OCI-LY7 (cell line): ENCODE measurements around the gene RPL39L. TPM values are rescaled to one million over a fixed set of nuclear protein-coding genes. Genes with fewer than 3 reads are reported as not detected.
"Not testable (repeated sequence)": the region's sequence is repeated elsewhere in the genome, so short reads cannot be mapped to it uniquely, and the experiment has no call there.

ENCODE experiments used
- BruUV-seq: library from RNA; stranded (reverse); fragments of 400-500 nt; replicated peaks from 2 replicates; lab custom pipeline; 2021; lab: Mats Ljungman, UMichigan
- CTCF ChIA-PET: fragments of 300-600 bp; sonication (Branson Sonifier 250); formaldehyde crosslinking; loops from one replicate; lab custom pipeline; 2022; ENCODE audit warnings: antibody characterized with exemption; ENCODE audit not compliant: unreplicated experiment; lab: Charles Lee
- POLR2A ChIA-PET: fragments of 300-600 bp; sonication (Branson Sonifier 250); formaldehyde crosslinking; loops from one replicate; lab custom pipeline; 2022; ENCODE audit warnings: antibody characterized with exemption; lab: Charles Lee
- DNase-seq: peaks from one replicate; pipeline ENCODE4 v3.0.0-alpha.2; 2015; ENCODE audit warnings: low spot score
- H2AFZ ChIP-seq: fragments of 200-600 bp; sonication (generic), shearing (Covaris generic); 2 replicates; pipeline ENCODE4 v1.6.1; 2014; ENCODE audit warnings: mild to moderate bottlenecking, antibody characterized with exemption, low read length, moderate library complexity
- H3K27ac ChIP-seq: fragments of 200-600 bp; sonication (generic); 2 replicates; pipeline ENCODE4 v1.5.1; 2014; ENCODE audit warnings: mixed run types, low read depth, mild to moderate bottlenecking, moderate library complexity, low read length, inconsistent platforms; ENCODE audit not compliant: poor library complexity, severe bottlenecking
- H3K36me3 ChIP-seq: fragments of 200-600 bp; sonication (generic); 2 replicates; pipeline ENCODE4 v1.6.1; 2014; ENCODE audit warnings: mild to moderate bottlenecking, antibody characterized with exemption, low read length, moderate library complexity, mixed read lengths; ENCODE audit not compliant: insufficient read depth
- H3K4me1 ChIP-seq: fragments of 200-600 bp; sonication (generic); 2 replicates; pipeline ENCODE4 v1.5.1; 2014; ENCODE audit warnings: mild to moderate bottlenecking, low read length; ENCODE audit not compliant: insufficient read depth, poor library complexity, severe bottlenecking
- H3K4me2 ChIP-seq: fragments of 200-600 bp; sonication (generic); 2 replicates; pipeline ENCODE4 v1.6.1; 2014; ENCODE audit warnings: mild to moderate bottlenecking, low read length
- H3K4me3 ChIP-seq: fragments of 200-600 bp; sonication (generic); 2 replicates; pipeline ENCODE4 v1.5.1; 2014; ENCODE audit warnings: mild to moderate bottlenecking, low read depth, low read length; ENCODE audit not compliant: poor library complexity, severe bottlenecking
- H3K79me2 ChIP-seq: fragments of 200-600 bp; sonication (generic); 2 replicates; pipeline ENCODE4 v1.6.1; 2016; ENCODE audit warnings: low read depth, mild to moderate bottlenecking, low read length, moderate library complexity, mixed read lengths; ENCODE audit not compliant: insufficient read depth
- H3K9me2 ChIP-seq: fragments of 200-600 bp; sonication (generic); 2 replicates; pipeline ENCODE4 v1.6.1; 2016; ENCODE audit warnings: mild to moderate bottlenecking, low read length, mixed read lengths; ENCODE audit not compliant: insufficient read depth
- H3K9me3 ChIP-seq: fragments of 200-600 bp; sonication (generic); 2 replicates; pipeline ENCODE4 v1.6.1; 2014; ENCODE audit warnings: mild to moderate bottlenecking, mixed run types, low read length, mixed read lengths
- H4K20me1 ChIP-seq: fragments of 200-600 bp; sonication (generic); 2 replicates; pipeline ENCODE4 v1.6.1; 2014; ENCODE audit warnings: mild to moderate bottlenecking, antibody characterized with exemption, low read length, moderate library complexity, mixed read lengths; ENCODE audit not compliant: insufficient read depth
- EZH2phosphoT487 ChIP-seq: fragments of 200-600 bp; sonication (generic); IDR thresholded peaks from 2 replicates; pipeline ENCODE4 v1.6.1; 2018; ENCODE audit warnings: low read depth, borderline replicate concordance, mild to moderate bottlenecking, mixed run types, antibody characterized with exemption, low read length, moderate library complexity, mixed read lengths
- intact Hi-C: fragments of 100-400 bp; cut with micrococcal nuclease; formaldehyde crosslinking; loops from one replicate; pipeline ENCODE4 v1.10.0; 2022; ENCODE audit not compliant: unreplicated experiment
- total RNA-seq, 2 experiments: library from RNA; depleted of rRNA in 1 of 2; stranded (reverse); fragments of >200 nt in 1 of 2; shearing (Covaris generic) in 1 of 2; gene quantifications; 2 replicates each; pipeline ENCODE4 v1.2.3, GENCODE V29; 2014 to 2022
- TF ChIP-seq, protein P1 (sequence below): fragments of 200-600 bp; sonication (generic); conservative IDR thresholded peaks from 2 replicates; pipeline ENCODE4 v1.5.1; 2014; ENCODE audit warnings: mild to moderate bottlenecking, antibody characterized with exemption, low read length, moderate library complexity, mixed read lengths

Gene RPL39L
- total RNA-seq, 2 experiments from 2014 or later: 46.5 to 79.2 TPM

DNA sequence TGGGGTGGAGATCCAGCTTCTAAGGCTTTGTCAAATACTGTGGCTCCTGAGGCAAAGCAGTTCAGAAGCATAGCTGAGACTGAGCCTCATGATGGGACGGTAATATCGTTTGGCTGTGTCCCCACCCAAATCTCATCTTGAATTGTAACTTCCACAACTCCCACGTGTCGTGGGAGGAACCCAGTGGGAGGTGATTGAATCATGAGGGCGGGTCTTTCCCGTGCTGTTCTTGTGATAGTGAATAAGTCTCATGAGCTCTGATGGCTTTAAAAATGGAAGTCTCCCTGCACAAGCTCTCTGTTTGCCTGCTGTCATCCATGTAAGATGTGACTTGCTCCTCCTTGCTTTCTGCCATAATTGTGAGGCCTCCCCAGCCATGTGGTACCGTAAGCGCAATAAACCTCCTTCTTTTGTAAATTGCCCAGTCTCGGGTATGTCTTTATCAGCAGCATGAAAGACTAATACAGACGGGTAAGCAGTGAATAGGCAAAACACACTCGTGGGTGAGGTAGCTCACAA lies 4.1 kb downstream of the RPL39L start:
- CTCF ChIA-PET, H3K4me3 ChIP-seq, H2AFZ ChIP-seq, H3K9me2 ChIP-seq, H4K20me1 ChIP-seq, H3K4me2 ChIP-seq, BruUV-seq, DNase-seq, H3K27ac ChIP-seq: not testable (repeated sequence)
- H3K4me1 ChIP-seq: peaks cover 26% of the 10 kb centered on the region
- POLR2A ChIA-PET: interaction anchor here (0.5 to 1.1 kb wide), 3 partner anchors 16 to 71 kb away, joined by 3 read pairs; no protein-coding TSS in a partner anchor
- H3K79me2 ChIP-seq: peaks cover 14% of the 10 kb centered on the region; the same call in 1 of the 2 replicates
- peaks cover 59% of the 10 kb centered on the region for H3K36me3 ChIP-seq
- H3K9me3 ChIP-seq: peaks cover 26% of the 10 kb centered on the region
- intact Hi-C loops: loop anchor here (5.0 kb wide), 2 partner anchors 108 to 123 kb away; no protein-coding TSS in a partner anchor

GRCh38 chr3:187133181-187133580 lies 6.1 kb downstream of the RPL39L start:
- POLR2A ChIA-PET: interaction anchor here (0.7 kb wide), 1 partner anchor 31 kb away, joined by 4 read pairs; no protein-coding TSS in a partner anchor
- BruUV-seq, H3K9me2 ChIP-seq, H3K79me2 ChIP-seq, intact Hi-C loops, DNase-seq, CTCF ChIA-PET, H3K4me3 ChIP-seq, H4K20me1 ChIP-seq, H3K4me2 ChIP-seq, H3K27ac ChIP-seq, H2AFZ ChIP-seq: not testable (repeated sequence)
- Histone ChIP-seq H3K9me3 (peaks cover 37% of the 10 kb centered on the region), H3K4me1 (peaks cover 20% of the 10 kb centered on the region), H3K36me3 (peaks cover 79% of the 10 kb centered on the region)

DNA sequence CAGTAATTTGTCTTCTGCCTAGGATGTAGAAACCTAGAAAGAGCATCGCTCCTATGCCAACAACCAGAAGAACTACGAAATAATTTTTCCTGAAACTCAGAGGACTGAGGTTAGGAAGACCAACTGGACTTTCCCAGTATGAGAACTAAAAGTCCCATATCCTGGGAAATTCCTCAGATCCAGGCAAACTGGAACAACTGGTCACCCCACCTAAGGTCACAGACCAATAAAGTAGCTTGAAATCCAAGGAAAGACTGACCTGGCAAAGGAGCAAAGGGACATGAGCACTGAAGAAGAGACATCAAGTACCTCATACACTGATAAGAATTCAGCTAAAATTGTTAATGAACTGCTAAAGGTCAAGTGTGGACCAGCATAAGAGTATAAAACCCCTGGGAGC lies 6.6 kb downstream of the RPL39L start:
- Histone ChIP-seq H2AFZ (no peak overlapping the region), H3K4me2 (no peak overlapping the region), H3K36me3 (peaks cover 82% of the 10 kb centered on the region), H4K20me1 (no peaks in the 10 kb centered on the region), H3K79me2 (peaks cover 8% of the 10 kb centered on the region; the same call in 1 of the 2 replicates), H3K9me2 (no peaks in the 10 kb centered on the region), H3K9me3 (peaks cover 43% of the 10 kb centered on the region), H3K4me1 (peaks cover 14% of the 10 kb centered on the region), H3K27ac (no peak overlapping the region), H3K4me3 (no peak overlapping the region)
- ChIA-PET POLR2A (no interaction called here), CTCF (no interaction called here)
- intact Hi-C loops: no loop called here
- BruUV-seq: no TSS peak
- no peak for DNase-seq
- TF ChIP-seq, protein P1, sequence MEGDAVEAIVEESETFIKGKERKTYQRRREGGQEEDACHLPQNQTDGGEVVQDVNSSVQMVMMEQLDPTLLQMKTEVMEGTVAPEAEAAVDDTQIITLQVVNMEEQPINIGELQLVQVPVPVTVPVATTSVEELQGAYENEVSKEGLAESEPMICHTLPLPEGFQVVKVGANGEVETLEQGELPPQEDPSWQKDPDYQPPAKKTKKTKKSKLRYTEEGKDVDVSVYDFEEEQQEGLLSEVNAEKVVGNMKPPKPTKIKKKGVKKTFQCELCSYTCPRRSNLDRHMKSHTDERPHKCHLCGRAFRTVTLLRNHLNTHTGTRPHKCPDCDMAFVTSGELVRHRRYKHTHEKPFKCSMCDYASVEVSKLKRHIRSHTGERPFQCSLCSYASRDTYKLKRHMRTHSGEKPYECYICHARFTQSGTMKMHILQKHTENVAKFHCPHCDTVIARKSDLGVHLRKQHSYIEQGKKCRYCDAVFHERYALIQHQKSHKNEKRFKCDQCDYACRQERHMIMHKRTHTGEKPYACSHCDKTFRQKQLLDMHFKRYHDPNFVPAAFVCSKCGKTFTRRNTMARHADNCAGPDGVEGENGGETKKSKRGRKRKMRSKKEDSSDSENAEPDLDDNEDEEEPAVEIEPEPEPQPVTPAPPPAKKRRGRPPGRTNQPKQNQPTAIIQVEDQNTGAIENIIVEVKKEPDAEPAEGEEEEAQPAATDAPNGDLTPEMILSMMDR: no peak
- TF ChIP-seq EZH2phosphoT487: no peak
